Measurements from ENCODE around the gene SPATS2.

GRCh38 chr12:49362077-49362476 is 5.2 kb upstream of the SPATS2 start:
- no peak for TF ChIP-seq SP1 (IDR thresholded peaks at IDR 0.05; ENCODE audit: low read depth)
- no peak for TF ChIP-seq POLR2AphosphoS5 (IDR thresholded peaks at IDR 0.05; ENCODE audit: low read depth, low read length)
- TF ChIP-seq POLR2A (IDR thresholded peaks at IDR 0.05; ENCODE audit: borderline replicate concordance, extremely low read depth, insufficient read depth, insufficient read length): no peak
- no peak for TF ChIP-seq CTCF (IDR thresholded peaks at IDR 0.05 in 2 of 3, conservative IDR thresholded peaks at IDR 0.05 in 1 of 3; ENCODE audit: borderline replicate concordance in 1 of 3, insufficient read depth in 1 of 3, low read depth in 2 of 3, low read length in 2 of 3)
- no peak for TF ChIP-seq ZNF274 (IDR thresholded peaks at IDR 0.05; ENCODE audit: low read depth, low read length)
- TF ChIP-seq CEBPB (IDR thresholded peaks at IDR 0.05; ENCODE audit: low read depth): no peak
- no peak for TF ChIP-seq EZH2phosphoT487 (IDR thresholded peaks at IDR 0.05; ENCODE audit: borderline replicate concordance)
- TF ChIP-seq, protein P1, sequence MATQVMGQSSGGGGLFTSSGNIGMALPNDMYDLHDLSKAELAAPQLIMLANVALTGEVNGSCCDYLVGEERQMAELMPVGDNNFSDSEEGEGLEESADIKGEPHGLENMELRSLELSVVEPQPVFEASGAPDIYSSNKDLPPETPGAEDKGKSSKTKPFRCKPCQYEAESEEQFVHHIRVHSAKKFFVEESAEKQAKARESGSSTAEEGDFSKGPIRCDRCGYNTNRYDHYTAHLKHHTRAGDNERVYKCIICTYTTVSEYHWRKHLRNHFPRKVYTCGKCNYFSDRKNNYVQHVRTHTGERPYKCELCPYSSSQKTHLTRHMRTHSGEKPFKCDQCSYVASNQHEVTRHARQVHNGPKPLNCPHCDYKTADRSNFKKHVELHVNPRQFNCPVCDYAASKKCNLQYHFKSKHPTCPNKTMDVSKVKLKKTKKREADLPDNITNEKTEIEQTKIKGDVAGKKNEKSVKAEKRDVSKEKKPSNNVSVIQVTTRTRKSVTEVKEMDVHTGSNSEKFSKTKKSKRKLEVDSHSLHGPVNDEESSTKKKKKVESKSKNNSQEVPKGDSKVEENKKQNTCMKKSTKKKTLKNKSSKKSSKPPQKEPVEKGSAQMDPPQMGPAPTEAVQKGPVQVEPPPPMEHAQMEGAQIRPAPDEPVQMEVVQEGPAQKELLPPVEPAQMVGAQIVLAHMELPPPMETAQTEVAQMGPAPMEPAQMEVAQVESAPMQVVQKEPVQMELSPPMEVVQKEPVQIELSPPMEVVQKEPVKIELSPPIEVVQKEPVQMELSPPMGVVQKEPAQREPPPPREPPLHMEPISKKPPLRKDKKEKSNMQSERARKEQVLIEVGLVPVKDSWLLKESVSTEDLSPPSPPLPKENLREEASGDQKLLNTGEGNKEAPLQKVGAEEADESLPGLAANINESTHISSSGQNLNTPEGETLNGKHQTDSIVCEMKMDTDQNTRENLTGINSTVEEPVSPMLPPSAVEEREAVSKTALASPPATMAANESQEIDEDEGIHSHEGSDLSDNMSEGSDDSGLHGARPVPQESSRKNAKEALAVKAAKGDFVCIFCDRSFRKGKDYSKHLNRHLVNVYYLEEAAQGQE (IDR thresholded peaks at IDR 0.05; ENCODE audit: low read depth): no peak
- TF ChIP-seq EZH2 (IDR thresholded peaks at IDR 0.05): no peak
- TF ChIP-seq, protein P2, sequence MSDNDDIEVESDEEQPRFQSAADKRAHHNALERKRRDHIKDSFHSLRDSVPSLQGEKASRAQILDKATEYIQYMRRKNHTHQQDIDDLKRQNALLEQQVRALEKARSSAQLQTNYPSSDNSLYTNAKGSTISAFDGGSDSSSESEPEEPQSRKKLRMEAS (IDR thresholded peaks at IDR 0.05): no peak; the same call in 1 of the 2 replicates
- TF ChIP-seq SIN3A (IDR thresholded peaks at IDR 0.05; ENCODE audit: low read depth): no peak
